ENCODE results near the gene APBA2.

DNA sequence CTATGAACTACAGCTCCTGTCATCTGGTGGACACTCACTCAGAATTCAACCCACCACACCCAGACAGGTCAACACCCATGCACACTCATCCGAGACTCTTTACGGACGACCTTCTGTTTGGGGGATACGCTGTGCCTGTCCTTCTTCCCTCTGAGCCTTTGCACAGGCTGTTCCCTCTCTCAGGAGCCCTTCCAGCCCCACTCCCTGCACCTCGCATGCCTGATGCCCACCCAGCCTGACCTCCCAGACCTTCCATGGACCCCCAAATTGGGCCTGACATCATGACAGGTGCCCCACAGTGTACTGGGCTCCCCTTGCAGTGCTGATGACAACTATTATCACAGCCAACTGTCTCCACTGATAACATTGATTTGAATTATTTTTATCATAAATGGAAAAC, 248.0 kb downstream of the APBA2 start:
- TF ChIP-seq POLR2A (IDR thresholded peaks at IDR 0.05; ENCODE audit: low read length) (no peak), GATA1 (IDR thresholded peaks at IDR 0.05; ENCODE audit: low read depth, low read length) (no peak)
